ENCODE results near the gene CATSPERE.
"Not testable (repeated sequence)": the region's sequence is repeated elsewhere in the genome, so short reads cannot be mapped to it uniquely, and the experiment has no call there.

Gene CATSPERE

GRCh38 chr1:244639561-244639960 is 178.5 kb downstream of the CATSPERE start:
- no peak for DNase-seq

- DNase-seq = no peak
Observed at GRCh38 chr1:244640917-244641316, 179.8 kb downstream of the CATSPERE start.

- no peak for DNase-seq
Observed at GRCh38 chr1:244642526-244642925, 181.5 kb downstream of the CATSPERE start.

GRCh38 chr1:244642988-244643387 is 181.9 kb downstream of the CATSPERE start:
- DNase-seq = no peak

GRCh38 chr1:244645414-244645813 is 184.3 kb downstream of the CATSPERE start:
- no peak for DNase-seq

- DNase-seq = no peak
Observed at GRCh38 chr1:244645890-244646289, 184.8 kb downstream of the CATSPERE start.

GRCh38 chr1:244647819-244648218 is 186.7 kb downstream of the CATSPERE start:
- no peak for DNase-seq

- DNase-seq = no peak
Observed at GRCh38 chr1:244651956-244652622, 191.0 kb downstream of the CATSPERE start.

- DNase-seq = peak; percentile 99
Observed at GRCh38 chr1:244652623-244653438, 191.8 kb downstream of the CATSPERE start, which contains the start of gene DESI2. TSS of gene DESI2 (plus strand) at chr1:244653126. CDS start at chr1:244653314, 188 bp downstream.

- DNase-seq = no peak
Observed at GRCh38 chr1:244653439-244654107, 192.5 kb downstream of the CATSPERE start.

GRCh38 chr1:244654108-244655038 is 193.3 kb downstream of the CATSPERE start:
- DNase-seq = peak; percentile 2

GRCh38 chr1:244655186-244655585 is 194.1 kb downstream of the CATSPERE start:
- DNase-seq = no peak

- no peak for DNase-seq
Observed at GRCh38 chr1:244657421-244657820, 196.3 kb downstream of the CATSPERE start.

- no peak for DNase-seq
Observed at GRCh38 chr1:244659694-244660093, 198.6 kb downstream of the CATSPERE start.

- DNase-seq = no peak
Observed at GRCh38 chr1:244660595-244660994, 199.5 kb downstream of the CATSPERE start.

- DNase-seq = not testable (repeated sequence)
Observed at GRCh38 chr1:244661569-244662312, 200.7 kb downstream of the CATSPERE start.

GRCh38 chr1:244662599-244662998 is 201.5 kb downstream of the CATSPERE start:
- DNase-seq = no peak

- no peak for DNase-seq
Observed at GRCh38 chr1:244664353-244664752, 203.3 kb downstream of the CATSPERE start.

GRCh38 chr1:244665771-244666217 is 204.7 kb downstream of the CATSPERE start:
- DNase-seq = no peak

GRCh38 chr1:244666672-244667418 is 205.8 kb downstream of the CATSPERE start:
- not testable (repeated sequence) for DNase-seq

- DNase-seq = no peak
Observed at GRCh38 chr1:244667797-244668196, 206.7 kb downstream of the CATSPERE start.
